GM23338 (cell line): ENCODE measurements around the gene DHX34.

Source experiments
- EZH2 ChIP-seq: fragments of 200-600 bp; sonication (generic); IDR thresholded peaks from one replicate; pipeline ENCODE4 v1.8.0; 2017; ENCODE audit warnings: antibody characterized with exemption, mild to moderate bottlenecking, low read depth; ENCODE audit not compliant: unreplicated experiment
- EZH2phosphoT487 ChIP-seq: fragments of 200-600 bp; sonication (generic); IDR thresholded peaks from one replicate; pipeline ENCODE4 v1.8.1; 2018; ENCODE audit warnings: antibody characterized with exemption; ENCODE audit not compliant: unreplicated experiment
- POLR2AphosphoS5 ChIP-seq: IDR thresholded peaks from 2 replicates; pipeline ENCODE4 v1.6.1; 2016; ENCODE audit warnings: antibody characterized with exemption, low read depth
- REST ChIP-seq: IDR thresholded peaks from one replicate; pipeline ENCODE4 v1.6.1; 2018; ENCODE audit warnings: antibody characterized with exemption; ENCODE audit not compliant: unreplicated experiment
- STAT1 ChIP-seq: IDR thresholded peaks from one replicate; pipeline ENCODE4 v1.6.1; 2016; ENCODE audit warnings: antibody characterized with exemption; ENCODE audit not compliant: unreplicated experiment
- ZNF114 ChIP-seq: fragments of 250-450 bp; sonication (Bioruptor Pico); IDR thresholded peaks from 2 replicates; pipeline ENCODE4 v1.5.0; 2020; ENCODE audit warnings: mild to moderate bottlenecking, moderate library complexity
- ZNF331 ChIP-seq: fragments of 250-450 bp; sonication (Bioruptor Pico); IDR thresholded peaks from 2 replicates; pipeline ENCODE4 v1.5.0; 2020; ENCODE audit warnings: low read depth, mild to moderate bottlenecking, moderate library complexity
- TF ChIP-seq, protein P1 (sequence below), 2 experiments: fragments of 200-600 bp in 1 of 2; sonication (generic) in 1 of 2; conservative IDR thresholded peaks; 2 replicates each; pipeline versions ENCODE4 v1.5.1 to v1.6.1; 2016 to 2017; ENCODE audit warnings: antibody characterized with exemption in 2 of 2, low read depth in 2 of 2, mild to moderate bottlenecking in 2 of 2, moderate library complexity in 1 of 2

- TF ChIP-seq, protein P1, sequence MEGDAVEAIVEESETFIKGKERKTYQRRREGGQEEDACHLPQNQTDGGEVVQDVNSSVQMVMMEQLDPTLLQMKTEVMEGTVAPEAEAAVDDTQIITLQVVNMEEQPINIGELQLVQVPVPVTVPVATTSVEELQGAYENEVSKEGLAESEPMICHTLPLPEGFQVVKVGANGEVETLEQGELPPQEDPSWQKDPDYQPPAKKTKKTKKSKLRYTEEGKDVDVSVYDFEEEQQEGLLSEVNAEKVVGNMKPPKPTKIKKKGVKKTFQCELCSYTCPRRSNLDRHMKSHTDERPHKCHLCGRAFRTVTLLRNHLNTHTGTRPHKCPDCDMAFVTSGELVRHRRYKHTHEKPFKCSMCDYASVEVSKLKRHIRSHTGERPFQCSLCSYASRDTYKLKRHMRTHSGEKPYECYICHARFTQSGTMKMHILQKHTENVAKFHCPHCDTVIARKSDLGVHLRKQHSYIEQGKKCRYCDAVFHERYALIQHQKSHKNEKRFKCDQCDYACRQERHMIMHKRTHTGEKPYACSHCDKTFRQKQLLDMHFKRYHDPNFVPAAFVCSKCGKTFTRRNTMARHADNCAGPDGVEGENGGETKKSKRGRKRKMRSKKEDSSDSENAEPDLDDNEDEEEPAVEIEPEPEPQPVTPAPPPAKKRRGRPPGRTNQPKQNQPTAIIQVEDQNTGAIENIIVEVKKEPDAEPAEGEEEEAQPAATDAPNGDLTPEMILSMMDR (conservative IDR thresholded peaks at IDR 0.05; ENCODE audit: low read depth in 2 of 2) = no peak
- no peak for TF ChIP-seq EZH2
- TF ChIP-seq ZNF331 (CRISPR knock-in tag) = no peak
- no peak for TF ChIP-seq POLR2AphosphoS5
- TF ChIP-seq EZH2phosphoT487 = no peak
- TF ChIP-seq REST = no peak
- no peak for TF ChIP-seq STAT1
- TF ChIP-seq ZNF114 = no peak
Observed at GRCh38 chr19:47306303-47306702, 42.8 kb upstream of the DHX34 start.
